Measurements from ENCODE around the gene SLC17A2.
A peak's percentile ranks its signal among the peaks of the same experiment; 100 is the strongest.
"Not testable (repeated sequence)": the region's sequence is repeated elsewhere in the genome, so short reads cannot be mapped to it uniquely, and the experiment has no call there.

SLC17A2 gene

DNA sequence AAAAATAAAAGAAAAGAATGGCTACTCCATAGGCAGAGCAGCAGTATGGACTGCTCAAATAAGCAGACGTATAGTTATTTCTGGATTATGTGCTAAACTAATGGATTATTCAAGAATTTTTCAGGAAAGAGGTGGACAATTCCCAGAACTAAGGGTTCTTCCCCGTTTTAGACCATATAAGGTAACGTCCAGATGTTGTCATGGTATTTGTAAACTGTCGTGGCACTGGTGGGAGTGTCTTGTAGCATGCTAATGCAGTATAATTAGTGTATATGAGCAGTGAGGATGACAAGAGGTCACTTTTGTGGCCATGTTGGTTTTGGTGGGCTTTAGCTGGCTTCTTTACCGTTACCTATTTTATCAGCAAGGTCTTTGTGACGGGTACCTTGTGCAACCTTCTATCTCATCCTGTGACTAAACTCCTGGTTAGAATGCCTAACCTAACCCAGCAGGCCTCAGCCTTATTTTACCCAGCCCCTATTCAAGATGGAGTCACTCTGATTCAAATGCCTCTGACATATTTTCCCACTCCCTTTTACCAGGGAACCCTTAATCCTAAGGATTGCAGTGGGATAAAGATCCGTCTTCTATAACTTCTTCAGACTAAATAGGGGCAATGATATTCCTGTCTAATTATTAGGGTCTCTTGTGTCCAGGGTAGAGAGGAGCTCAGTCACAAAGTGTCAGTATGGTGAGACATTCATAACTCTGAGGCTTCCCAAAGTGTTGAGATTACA, 21.0 kb upstream of the SLC17A2 start:
- DNase-seq = no peak

DNA sequence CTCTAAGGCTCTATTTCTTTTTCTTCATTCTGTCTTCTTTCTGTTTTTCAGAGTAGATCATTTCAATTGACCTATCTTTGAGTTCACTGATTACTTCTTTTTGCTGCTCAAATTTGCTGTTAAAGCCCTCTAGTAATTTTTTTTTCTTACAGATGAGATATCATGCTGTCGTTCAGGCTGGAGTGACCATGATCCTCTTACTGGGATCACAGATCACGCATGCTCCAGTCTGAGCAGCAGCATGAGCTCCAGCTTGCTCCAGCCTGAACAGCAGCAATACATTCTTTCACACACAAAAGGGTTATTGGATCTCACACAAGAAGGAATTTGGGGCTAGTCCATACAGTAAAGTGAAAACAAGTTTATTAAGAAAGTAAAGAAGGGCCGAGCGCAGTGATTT, 19.8 kb upstream of the SLC17A2 start:
- DNase-seq = no peak

- no peak for DNase-seq
Observed at GRCh38 chr6:25949695-25950094, 19.2 kb upstream of the SLC17A2 start.

DNA sequence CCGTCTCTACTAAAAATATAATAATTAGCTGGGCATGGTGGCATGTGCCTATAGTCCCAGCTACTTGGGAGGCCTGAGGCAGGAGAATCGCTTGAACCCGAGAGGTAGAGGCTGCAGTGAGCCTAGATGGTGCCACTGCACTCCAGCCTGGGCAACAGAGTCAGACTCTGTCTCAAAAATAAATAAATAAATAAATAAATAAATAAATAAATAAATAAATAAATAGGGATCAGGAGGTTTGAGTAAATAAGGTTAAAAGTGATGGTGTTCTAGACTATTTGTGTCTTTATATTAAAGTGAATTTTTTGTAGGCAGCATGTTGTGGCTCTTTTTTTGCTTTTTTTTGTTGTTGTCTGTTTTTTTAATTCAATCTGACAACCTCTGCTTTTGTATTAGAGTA, 17.0 kb upstream of the SLC17A2 start:
- not testable (repeated sequence) for DNase-seq

DNA sequence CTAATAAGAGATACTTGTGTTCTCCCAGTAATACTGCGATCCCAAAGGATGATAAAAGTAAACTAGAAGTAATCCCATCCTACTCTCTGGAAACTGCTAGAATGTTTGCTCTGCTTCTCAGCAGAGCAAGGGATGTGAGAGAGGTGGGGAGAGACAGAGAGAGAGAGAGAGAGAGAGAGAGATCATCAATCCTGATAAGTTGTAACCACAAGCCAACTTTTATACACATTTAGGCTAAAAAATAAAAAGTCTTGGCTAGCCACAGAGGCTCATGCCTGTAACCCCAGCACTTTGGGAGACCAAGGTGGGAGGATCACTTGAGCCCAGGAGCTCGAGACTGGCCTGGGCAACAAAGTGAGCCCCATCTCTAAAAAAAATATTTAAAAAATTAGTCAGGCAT, 16.1 kb upstream of the SLC17A2 start:
- no peak for DNase-seq

GRCh38 chr6:25945738-25946137, 15.2 kb upstream of the SLC17A2 start:
- DNase-seq = not testable (repeated sequence)

- DNase-seq = peak; percentile 73
Observed at GRCh38 chr6:25944688-25945574, 14.4 kb upstream of the SLC17A2 start.

- DNase-seq = no peak
Observed at GRCh38 chr6:25943887-25944286, 13.4 kb upstream of the SLC17A2 start.

GRCh38 chr6:25942561-25943147, 12.2 kb upstream of the SLC17A2 start:
- DNase-seq = peak; percentile 47

DNA sequence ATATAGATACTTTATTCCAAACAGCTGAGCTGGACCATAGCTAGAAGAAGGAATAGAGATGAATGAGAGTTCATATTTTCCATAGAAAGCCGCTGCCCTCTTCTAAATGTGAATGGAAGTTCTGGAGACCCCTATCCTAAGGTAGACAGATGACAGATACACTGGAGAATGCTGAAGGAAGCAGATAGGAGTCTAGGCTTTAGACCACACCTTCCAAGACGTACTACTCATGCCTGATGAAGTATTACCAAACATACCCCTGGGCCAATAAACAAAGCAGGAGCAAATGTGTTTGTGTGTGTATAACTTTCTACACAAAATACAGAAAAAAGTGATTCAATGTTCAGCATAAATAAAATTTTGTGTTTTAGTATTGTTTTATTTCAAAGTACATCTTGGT, 9.1 kb upstream of the SLC17A2 start:
- DNase-seq = no peak

DNA sequence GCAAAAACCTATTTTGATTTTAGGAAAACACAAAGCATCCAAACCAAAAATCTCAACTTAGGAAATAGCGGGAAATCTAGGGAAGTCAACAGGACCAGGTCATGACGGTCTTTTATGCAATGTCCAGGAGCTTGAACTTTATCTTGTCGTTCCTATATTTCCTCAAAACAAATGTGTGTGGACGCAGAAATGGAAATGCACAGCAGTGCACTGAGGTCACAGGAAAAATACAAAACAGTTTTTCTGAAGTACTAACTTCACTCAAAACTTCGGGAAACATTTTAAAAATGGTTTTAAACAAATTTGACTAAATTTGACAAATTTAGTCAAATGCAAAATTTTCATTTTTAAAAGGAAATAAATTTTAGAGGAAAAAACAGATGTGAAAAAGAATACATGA, 5.5 kb upstream of the SLC17A2 start:
- no peak for DNase-seq

- no peak for DNase-seq
Observed at GRCh38 chr6:25934735-25935313, 4.3 kb upstream of the SLC17A2 start.

DNA sequence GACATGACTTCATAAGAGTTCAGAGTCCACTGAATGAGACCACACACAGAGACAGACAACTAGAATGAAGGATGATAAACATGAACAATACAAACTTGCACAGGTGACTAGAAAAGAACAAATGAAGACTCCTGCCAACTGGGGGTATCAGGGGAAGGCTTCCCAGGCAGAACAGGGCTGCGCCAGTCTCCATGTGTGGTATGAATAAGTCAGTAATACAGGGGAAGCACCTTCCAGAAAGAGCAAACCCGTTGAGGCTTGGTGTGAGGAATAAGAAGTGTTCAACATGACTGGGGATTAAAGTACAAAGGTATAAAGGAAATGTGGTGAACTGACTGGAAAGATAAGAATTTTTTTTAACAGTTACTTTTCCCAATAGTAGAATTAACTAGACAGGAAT, 3.7 kb upstream of the SLC17A2 start:
- DNase-seq = no peak

GRCh38 chr6:25931411-25931709, 869 bp upstream of the SLC17A2 start:
- DNase-seq = no peak

GRCh38 chr6:25929785-25930184, 706 bp downstream of the SLC17A2 start:
- not testable (repeated sequence) for DNase-seq

GRCh38 chr6:25928562-25929324, 1.7 kb downstream of the SLC17A2 start:
- no peak for DNase-seq

DNA sequence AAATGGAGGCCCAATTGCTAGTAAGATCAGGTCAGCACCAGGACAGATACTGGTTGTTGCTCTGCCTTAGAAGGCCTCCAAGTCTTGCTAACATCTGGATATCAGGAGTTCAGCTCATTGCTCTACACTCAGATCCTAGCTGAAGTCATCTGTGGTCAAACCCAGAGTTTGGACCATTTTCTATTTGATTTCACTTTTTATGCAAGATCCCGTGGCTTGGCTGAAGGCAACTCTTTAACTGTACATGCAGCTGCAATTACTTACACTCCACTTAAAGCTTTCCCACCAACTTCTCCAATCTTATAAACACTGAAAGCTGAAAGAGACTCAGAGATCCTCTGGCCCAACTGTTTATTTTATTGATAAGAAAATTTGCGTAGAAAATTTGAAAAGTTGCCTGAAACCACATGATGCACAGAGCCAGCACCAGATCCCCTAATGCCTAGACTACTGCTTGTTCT, 2.7 kb downstream of the SLC17A2 start:
- DNase-seq = no peak

DNA sequence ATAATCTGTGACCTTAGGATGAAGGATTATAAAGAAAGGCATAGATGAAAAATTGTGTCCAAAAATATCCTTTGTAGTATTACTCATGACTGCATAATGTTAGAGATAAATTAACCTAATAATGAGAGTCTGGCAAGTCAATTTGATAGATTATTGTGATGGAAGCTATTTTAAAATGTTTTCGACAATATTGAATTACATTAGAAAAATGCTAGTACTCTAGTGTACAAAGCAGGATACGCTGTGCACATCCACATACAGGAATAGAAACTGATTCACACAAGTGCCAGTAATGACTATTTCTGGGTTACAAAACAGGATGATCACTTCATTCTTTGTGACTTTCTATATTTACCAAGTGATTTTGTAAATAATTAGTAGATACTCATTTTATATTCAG, 3.3 kb downstream of the SLC17A2 start:
- DNase-seq = no peak

DNA sequence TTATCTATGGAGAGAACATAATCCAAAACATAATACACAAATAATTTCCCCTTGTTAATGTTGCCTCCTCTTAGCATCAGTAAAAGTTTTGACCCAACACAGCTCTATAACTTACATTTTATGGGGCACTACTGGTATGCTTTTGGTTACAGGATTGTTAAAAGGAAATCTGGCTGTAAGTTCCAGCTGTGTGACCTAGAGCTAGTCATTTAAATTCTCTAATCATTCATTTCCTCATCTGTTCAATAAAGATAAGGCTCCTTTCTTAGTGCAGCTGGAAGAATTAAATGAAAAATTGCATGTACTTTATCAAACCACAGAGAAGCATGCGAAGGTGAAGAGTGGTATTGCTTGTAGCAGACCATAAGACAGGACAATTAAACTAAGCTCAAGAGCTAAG, 4.6 kb downstream of the SLC17A2 start:
- DNase-seq = no peak

DNA sequence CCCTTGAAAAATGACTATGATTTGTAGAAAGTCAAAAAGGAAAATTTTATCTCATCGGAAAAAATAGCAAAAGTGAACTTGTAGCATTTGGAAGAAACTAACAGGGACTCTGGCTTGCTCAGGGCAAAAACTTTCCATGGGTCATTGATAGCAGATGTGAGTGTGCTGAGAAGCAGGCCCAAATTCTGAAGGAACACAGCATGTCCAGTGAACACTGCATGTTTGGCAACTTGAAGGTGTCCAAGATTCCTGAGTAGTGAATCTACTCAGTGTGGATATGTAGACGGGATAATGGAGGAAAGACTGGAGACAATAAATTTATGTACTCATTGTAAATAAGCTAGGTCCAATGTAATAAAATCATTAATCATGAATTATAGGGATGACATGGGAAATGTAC, 8.2 kb downstream of the SLC17A2 start:
- no peak for DNase-seq

GRCh38 chr6:25921525-25922203, 8.8 kb downstream of the SLC17A2 start:
- no peak for DNase-seq

DNA sequence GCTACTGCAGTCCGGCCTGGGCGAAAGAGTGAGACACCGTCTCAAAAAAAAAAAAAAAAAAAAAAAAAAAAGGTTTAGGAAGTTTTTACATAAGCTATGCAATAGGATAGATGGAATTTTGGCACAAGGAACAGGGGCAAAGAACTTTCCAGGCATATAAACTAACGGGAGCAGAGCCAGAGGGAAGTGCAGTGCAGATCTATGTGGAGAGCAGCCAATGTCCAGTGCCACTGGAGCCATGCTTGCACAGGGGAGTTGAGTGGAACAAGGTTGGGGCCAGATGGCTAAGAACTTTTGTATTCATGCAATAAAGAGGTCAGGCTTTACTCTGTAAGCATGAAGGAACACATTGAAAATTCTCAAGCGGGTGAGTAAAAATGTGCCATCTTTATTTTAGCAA, 10.8 kb downstream of the SLC17A2 start:
- no peak for DNase-seq
